GM12874 (cell line): ENCODE data around the gene METTL15.

ENCODE experiments used
- CTCF ChIP-seq: IDR thresholded peaks from 2 replicates; pipeline ENCODE4 v1.5.1; 2011; ENCODE audit warnings: low read depth, mild to moderate bottlenecking, control low read depth, low read length, moderate library complexity; ENCODE audit not compliant: insufficient read depth

METTL15 gene

GRCh38 chr11:28140689-28141455 is 32.7 kb downstream of the METTL15 start:
- no peak for TF ChIP-seq CTCF

- no peak for TF ChIP-seq CTCF
These were observed 34.5 kb downstream of the METTL15 start for GRCh38 chr11:28142724-28143123.

- TF ChIP-seq CTCF: no peak
These were observed 36.6 kb downstream of the METTL15 start for GRCh38 chr11:28144808-28145207.

GRCh38 chr11:28146123-28146751 is 38.0 kb downstream of the METTL15 start:
- TF ChIP-seq CTCF: no peak

- no peak for TF ChIP-seq CTCF
These were observed 44.6 kb downstream of the METTL15 start for GRCh38 chr11:28152743-28153142.

- no peak for TF ChIP-seq CTCF
These were observed 45.4 kb downstream of the METTL15 start for GRCh38 chr11:28153586-28153985.

GRCh38 chr11:28168718-28169117 is 60.5 kb downstream of the METTL15 start:
- TF ChIP-seq CTCF: no peak
